Cardiac fibroblast (primary cell): Measurements from ENCODE around the gene B4GALNT2.
"Not testable (repeated sequence)": the region's sequence is repeated elsewhere in the genome, so short reads cannot be mapped to it uniquely, and the experiment has no call there.

Experiments used
- DNase-seq, 2 donors: peaks; one replicate each; pipeline versions ENCODE4 v3.0.0 to v3.0.0-alpha.2; 2010; ENCODE audit warnings: low read depth in 2 of 2
- H3K4me3 ChIP-seq, 2 donors: replicated peaks in 1 of 2; 1 replicate in 1 of 2; 2 replicates in 1 of 2; pipeline ENCODE4 v1.5.1; 2011; ENCODE audit warnings: low read depth in 2 of 2, low read length in 2 of 2, mild to moderate bottlenecking in 2 of 2, moderate library complexity in 1 of 2
- TF ChIP-seq, protein P1 (sequence below): IDR thresholded peaks from one replicate; pipeline ENCODE4 v1.5.1; 2011; ENCODE audit warnings: low read depth, mild to moderate bottlenecking, low read length, inconsistent platforms

The B4GALNT2 gene

DNA sequence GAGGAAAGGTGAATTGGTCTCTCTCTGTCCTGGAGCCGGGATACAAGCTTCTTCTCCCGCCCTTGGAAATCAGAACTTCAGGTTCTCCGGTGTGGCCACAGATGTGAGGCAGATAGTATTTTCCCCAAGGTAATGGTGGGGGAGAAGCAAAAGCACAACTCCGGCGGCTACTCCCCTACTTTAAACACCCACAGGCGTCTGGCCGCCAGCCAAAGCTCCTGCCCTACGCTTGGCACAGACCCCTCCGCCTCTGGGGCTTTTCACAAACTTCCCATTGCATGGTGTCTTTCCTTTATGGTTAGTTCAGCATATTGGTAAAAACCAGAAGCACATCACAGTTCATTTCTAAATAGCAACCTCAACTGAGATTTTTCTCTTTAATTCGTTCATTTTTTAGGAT lies 39.4 kb upstream of the B4GALNT2 start:
- DNase-seq, result no peak
- TF ChIP-seq, protein P1, sequence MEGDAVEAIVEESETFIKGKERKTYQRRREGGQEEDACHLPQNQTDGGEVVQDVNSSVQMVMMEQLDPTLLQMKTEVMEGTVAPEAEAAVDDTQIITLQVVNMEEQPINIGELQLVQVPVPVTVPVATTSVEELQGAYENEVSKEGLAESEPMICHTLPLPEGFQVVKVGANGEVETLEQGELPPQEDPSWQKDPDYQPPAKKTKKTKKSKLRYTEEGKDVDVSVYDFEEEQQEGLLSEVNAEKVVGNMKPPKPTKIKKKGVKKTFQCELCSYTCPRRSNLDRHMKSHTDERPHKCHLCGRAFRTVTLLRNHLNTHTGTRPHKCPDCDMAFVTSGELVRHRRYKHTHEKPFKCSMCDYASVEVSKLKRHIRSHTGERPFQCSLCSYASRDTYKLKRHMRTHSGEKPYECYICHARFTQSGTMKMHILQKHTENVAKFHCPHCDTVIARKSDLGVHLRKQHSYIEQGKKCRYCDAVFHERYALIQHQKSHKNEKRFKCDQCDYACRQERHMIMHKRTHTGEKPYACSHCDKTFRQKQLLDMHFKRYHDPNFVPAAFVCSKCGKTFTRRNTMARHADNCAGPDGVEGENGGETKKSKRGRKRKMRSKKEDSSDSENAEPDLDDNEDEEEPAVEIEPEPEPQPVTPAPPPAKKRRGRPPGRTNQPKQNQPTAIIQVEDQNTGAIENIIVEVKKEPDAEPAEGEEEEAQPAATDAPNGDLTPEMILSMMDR, result no peak
- H3K4me3 ChIP-seq, result no peak overlapping the region

- TF ChIP-seq, protein P1, result no peak
- no peak for DNase-seq
- no peak overlapping the region for H3K4me3 ChIP-seq
Measured at GRCh38 chr17:49100601-49101000, 32.0 kb upstream of the B4GALNT2 start.

DNA sequence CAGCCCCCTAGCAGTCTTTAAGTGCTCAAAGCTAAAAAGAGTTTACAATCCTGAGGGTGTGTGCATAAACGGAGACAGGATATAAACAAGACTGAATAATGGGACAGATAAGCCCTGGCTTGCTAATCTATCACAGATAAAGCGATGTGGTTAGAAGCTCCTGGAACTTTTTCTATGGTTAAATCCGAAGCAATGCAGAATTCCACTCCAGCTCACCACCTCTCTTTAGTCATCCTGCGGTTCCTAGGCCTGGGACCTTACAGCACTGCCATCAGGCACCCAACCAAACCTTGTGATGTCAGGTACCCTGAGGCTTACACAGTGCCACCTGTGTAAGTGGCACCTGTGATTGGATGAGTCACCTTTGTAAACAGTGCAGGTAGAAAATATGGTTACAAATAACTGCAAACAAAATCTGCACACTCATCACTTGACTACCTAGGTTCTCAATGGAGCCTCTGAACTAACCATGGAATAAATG lies 31.5 kb upstream of the B4GALNT2 start:
- peak; percentile 39 to 60 for DNase-seq
- no peak overlapping the region for H3K4me3 ChIP-seq
- TF ChIP-seq, protein P1, result no peak

DNA sequence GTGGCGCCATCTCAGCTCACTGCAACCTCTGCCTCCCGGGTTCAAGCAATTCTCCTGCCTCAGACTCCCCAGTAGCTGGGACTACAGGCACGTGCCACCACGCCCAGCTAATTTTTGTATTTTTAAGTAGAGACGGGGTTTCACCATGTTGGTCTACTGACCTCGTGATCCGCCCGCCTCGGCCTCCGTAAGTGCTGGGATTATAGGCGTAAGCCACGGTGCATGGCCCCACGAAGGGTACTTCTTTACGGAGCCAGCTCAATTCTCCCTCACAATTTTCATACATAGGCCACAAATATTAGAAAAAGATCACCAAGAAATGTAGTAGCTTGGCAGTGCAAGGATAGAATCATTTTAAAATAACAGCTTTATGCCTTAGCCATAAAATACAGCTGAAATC lies 29.2 kb upstream of the B4GALNT2 start:
- DNase-seq, result not testable (repeated sequence)

DNA sequence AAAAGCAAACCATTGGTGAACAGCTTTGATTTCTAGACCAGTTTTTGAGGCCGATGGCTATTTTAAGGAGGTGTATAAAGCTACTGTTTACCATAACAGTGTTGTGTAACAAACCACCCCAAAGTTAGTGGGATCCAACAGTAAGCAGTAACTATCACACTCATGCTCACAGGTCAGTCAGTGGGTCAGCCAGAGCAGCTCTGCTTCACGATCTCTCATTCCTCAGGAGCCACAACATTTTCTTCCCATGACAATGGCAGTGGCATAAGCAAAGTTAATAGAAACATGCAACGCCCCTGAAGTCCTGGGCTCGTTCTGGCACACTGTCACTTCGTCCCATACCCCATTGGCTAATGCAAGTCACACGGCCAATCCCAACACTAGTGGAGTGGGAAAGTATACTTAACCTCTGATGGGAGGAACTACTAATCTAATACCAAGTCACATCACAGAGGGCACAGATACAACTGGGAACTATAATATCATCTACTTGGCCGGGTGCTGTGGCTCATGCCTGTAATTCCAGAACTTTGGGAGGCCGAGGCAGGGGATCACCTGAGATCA lies 28.0 kb upstream of the B4GALNT2 start:
- no peak overlapping the region for H3K4me3 ChIP-seq
- DNase-seq, result peak in 1 of 2 donors; percentile 55
- TF ChIP-seq, protein P1, result no peak

More for the DNA sequence above, 29.2 kb upstream of the B4GALNT2 start:
- not testable (repeated sequence) for H3K4me3 ChIP-seq

- peak; percentile 26 to 37 for DNase-seq
- H3K4me3 ChIP-seq, result no peak overlapping the region
- TF ChIP-seq, protein P1, result no peak
Measured at GRCh38 chr17:49106321-49107210, 26.0 kb upstream of the B4GALNT2 start.

DNA sequence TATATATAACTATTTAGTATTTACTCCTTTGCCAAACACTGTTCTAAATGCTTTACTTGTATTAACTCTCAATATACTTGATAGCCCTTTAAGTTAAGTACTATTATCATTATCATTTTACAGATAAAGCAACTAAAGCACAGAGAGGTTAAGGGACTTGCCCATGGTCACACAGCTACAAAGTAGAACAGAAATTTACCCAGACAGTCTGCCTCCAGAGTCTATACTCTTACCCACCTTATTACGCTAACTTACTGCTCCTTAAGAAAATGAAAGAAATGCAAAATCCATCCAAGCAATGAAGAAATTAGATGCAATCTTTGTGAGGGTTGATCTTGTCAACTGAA lies 25.4 kb upstream of the B4GALNT2 start:
- TF ChIP-seq, protein P1, result no peak
- no peak overlapping the region for H3K4me3 ChIP-seq
- DNase-seq, result no peak
